ENCODE results near the gene IL4R.

DNA sequence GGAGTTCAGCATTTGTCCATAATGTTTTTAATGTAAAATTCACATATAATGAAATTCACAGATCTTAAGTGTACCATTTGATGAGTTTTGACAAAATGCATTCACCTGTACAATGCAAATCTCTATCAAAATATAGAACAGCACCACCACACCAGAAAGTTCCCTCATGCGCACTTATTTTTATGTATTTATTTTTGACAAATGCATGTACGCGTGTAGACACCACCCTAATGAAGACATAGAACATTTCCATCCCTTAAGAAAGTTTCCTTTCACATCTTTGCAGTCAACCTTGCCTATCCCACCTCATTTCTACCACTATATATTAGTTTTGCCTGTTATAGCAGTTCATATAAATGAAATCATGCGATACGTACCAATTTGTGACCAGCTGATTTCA is 15.6 kb upstream of the IL4R start:
- TF ChIP-seq BACH1 (IDR thresholded peaks at IDR 0.05; ENCODE audit: low read length), result no peak
- TF ChIP-seq, protein P1, sequence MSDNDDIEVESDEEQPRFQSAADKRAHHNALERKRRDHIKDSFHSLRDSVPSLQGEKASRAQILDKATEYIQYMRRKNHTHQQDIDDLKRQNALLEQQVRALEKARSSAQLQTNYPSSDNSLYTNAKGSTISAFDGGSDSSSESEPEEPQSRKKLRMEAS (IDR thresholded peaks at IDR 0.05), result no peak
- TF ChIP-seq KDM5A (IDR thresholded peaks at IDR 0.05; ENCODE audit: low read length), result no peak
- no peak for TF ChIP-seq POLR2A (IDR thresholded peaks at IDR 0.05; ENCODE audit: control extremely low read depth in 1 of 2, low read depth in 2 of 2, low read length in 2 of 2)
- TF ChIP-seq POU5F1 (IDR thresholded peaks at IDR 0.05; ENCODE audit: low read depth, low read length), result no peak
- TF ChIP-seq CTCF (IDR thresholded peaks at IDR 0.05; ENCODE audit: control extremely low read depth in 1 of 3, insufficient read depth in 1 of 3, low read depth in 1 of 3, low read length in 3 of 3), result no peak
- no peak for TF ChIP-seq RAD21 (IDR thresholded peaks at IDR 0.05 in 1 of 2, conservative IDR thresholded peaks at IDR 0.05 in 1 of 2; ENCODE audit: low read depth in 2 of 2, low read length in 2 of 2)
- TF ChIP-seq JUND (IDR thresholded peaks at IDR 0.05; ENCODE audit: low read length), result no peak
- no peak for TF ChIP-seq ZNF274 (IDR thresholded peaks at IDR 0.05; ENCODE audit: borderline replicate concordance, extremely low read depth, low read length)
- no peak for TF ChIP-seq EP300 (IDR thresholded peaks at IDR 0.05; ENCODE audit: borderline replicate concordance in 1 of 2, low read depth in 2 of 2, low read length in 2 of 2)
- TF ChIP-seq HDAC6 (IDR thresholded peaks at IDR 0.05; ENCODE audit: low read depth, low read length), result no peak

All from H1 (cell line).